Skeletal muscle tissue (tissue), 4 donors: ENCODE measurements around the gene PXDN. TPM values are rescaled to one million over a fixed set of nuclear protein-coding genes. Genes with fewer than 3 reads are reported as not detected.

Source experiments
- H3K27ac ChIP-seq: one replicate; pipeline ENCODE4 v1.7.0; 2013; ENCODE audit warnings: mild to moderate bottlenecking, low read depth, low read length, inconsistent platforms
- H3K27me3 ChIP-seq, 3 donors: one replicate each; pipeline ENCODE4 v1.7.0; 2013; ENCODE audit warnings: low read length in 3 of 3; ENCODE audit not compliant: control insufficient read depth in 3 of 3, insufficient read depth in 3 of 3
- H3K36me3 ChIP-seq, 3 donors: one replicate each; pipeline ENCODE4 v1.7.0; 2013; ENCODE audit warnings: low read length in 3 of 3; ENCODE audit not compliant: control insufficient read depth in 3 of 3, insufficient read depth in 3 of 3
- H3K4me1 ChIP-seq, 3 donors: one replicate each; pipeline ENCODE4 v1.7.0; 2013; ENCODE audit warnings: low read length in 3 of 3, mild to moderate bottlenecking in 3 of 3; ENCODE audit not compliant: control insufficient read depth in 3 of 3, insufficient read depth in 3 of 3
- H3K4me3 ChIP-seq, 3 donors: one replicate each; pipeline ENCODE4 v1.7.0; 2013; ENCODE audit warnings: low read length in 3 of 3
- H3K9ac ChIP-seq, 3 donors: one replicate each; pipeline ENCODE4 v1.7.0; 2013; ENCODE audit warnings: low read length in 3 of 3, mild to moderate bottlenecking in 3 of 3, moderate library complexity in 2 of 3, low read depth in 1 of 3
- H3K9me3 ChIP-seq, 3 donors: one replicate each; pipeline ENCODE4 v1.7.0; 2013; ENCODE audit warnings: low read length in 3 of 3; ENCODE audit not compliant: control insufficient read depth in 3 of 3
- total RNA-seq: library from RNA; depleted of rRNA; stranded (reverse); fragments of >200 nt; gene quantifications from one replicate; pipeline ENCODE4 v1.2.3, GENCODE V29; 2014
- donor health status: Osteomylitis.

The PXDN gene
- total RNA-seq, 1 donor from 2014 or later: 106 TPM

GRCh38 chr2:1603059-1603458 is 141.3 kb downstream of the PXDN start:
- Histone ChIP-seq H3K27ac (no peak overlapping the region), H3K9ac (no peak overlapping the region), H3K36me3 (no peaks in the 10 kb centered on the region), H3K27me3 (peaks cover 35 to 72% (median 37%) of the 10 kb centered on the region in 3 donors), H3K4me1 (peaks cover 11 to 21% (median 15%) of the 10 kb centered on the region in 3 donors), H3K9me3 (no peaks in the 10 kb centered on the region), H3K4me3 (no peak overlapping the region)

DNA sequence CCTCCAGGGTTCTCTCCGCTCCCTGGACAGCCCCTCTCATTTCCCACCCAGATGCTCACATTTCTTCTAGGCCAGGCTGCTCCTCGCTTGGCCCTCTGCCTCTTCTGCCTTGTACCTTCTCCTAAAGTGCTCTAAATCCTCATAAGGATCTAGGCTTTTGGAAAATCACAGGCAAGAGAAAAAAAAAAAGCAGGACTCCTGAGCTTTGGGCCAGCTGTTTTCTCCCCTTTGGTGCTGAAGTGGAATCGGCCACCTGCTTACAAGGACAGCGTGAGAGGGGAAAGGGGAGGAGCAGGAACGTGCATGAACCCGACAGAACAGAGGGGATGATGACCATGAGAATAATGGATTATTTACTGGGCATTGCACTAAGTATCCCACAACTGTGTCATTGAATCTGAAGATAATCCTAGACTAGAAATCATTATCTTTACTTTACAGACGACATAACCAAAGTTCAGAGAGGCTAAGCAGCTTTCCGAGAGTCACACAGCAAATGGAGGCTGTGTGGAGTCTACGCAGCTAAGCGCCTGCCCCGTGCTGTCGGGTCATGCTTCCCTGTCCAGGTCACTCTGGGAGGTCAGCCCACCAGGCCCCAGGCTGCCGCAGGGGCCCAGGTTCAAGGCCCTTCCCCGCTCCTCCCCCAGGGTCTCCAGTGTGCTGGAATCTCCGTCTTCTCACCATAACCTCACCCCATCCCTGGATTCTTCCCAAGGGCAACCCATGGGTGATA is 141.9 kb downstream of the PXDN start:
- Histone ChIP-seq H3K27me3 (peaks cover 39 to 75% (median 40%) of the 10 kb centered on the region in 3 donors), H3K36me3 (no peaks in the 10 kb centered on the region), H3K4me1 (peaks cover 11 to 21% (median 15%) of the 10 kb centered on the region in 3 donors), H3K9me3 (no peaks in the 10 kb centered on the region), H3K9ac (no peak overlapping the region), H3K27ac (no peak overlapping the region), H3K4me3 (no peak overlapping the region)

GRCh38 chr2:1601471-1602277 is 142.6 kb downstream of the PXDN start:
- Histone ChIP-seq H3K36me3 (no peaks in the 10 kb centered on the region), H3K27ac (no peak overlapping the region), H3K9ac (no peak overlapping the region), H3K27me3 (peaks cover 39 to 74% (median 40%) of the 10 kb centered on the region in 3 donors), H3K4me1 (peaks cover 11 to 18% (median 15%) of the 10 kb centered on the region in 3 donors), H3K4me3 (no peak overlapping the region), H3K9me3 (no peaks in the 10 kb centered on the region)

DNA sequence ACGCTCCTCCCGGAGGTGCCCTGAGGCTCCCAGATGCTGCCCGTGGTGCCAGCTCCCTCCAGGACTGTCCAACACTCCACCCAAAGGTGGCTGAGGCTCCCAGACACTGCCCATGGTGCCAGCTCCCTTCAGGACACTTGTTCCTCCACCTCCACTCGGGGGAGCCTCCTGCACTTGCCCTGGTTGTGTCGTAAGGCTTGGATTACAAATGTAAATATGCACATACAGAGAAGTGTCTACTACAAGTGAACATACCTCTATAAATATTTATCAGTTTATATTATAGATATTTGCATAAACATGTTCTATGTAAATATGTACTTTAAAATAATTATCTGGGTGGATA is 143.3 kb downstream of the PXDN start:
- peaks cover 10 to 18% (median 15%) of the 10 kb centered on the region in 3 donors for H3K4me1 ChIP-seq
- no peaks in the 10 kb centered on the region for H3K9me3 ChIP-seq
- peaks cover 34 to 73% (median 40%) of the 10 kb centered on the region in 3 donors for H3K27me3 ChIP-seq
- H3K27ac ChIP-seq: no peak overlapping the region
- no peak overlapping the region for H3K9ac ChIP-seq
- H3K4me3 ChIP-seq: no peak overlapping the region
- no peaks in the 10 kb centered on the region for H3K36me3 ChIP-seq

DNA sequence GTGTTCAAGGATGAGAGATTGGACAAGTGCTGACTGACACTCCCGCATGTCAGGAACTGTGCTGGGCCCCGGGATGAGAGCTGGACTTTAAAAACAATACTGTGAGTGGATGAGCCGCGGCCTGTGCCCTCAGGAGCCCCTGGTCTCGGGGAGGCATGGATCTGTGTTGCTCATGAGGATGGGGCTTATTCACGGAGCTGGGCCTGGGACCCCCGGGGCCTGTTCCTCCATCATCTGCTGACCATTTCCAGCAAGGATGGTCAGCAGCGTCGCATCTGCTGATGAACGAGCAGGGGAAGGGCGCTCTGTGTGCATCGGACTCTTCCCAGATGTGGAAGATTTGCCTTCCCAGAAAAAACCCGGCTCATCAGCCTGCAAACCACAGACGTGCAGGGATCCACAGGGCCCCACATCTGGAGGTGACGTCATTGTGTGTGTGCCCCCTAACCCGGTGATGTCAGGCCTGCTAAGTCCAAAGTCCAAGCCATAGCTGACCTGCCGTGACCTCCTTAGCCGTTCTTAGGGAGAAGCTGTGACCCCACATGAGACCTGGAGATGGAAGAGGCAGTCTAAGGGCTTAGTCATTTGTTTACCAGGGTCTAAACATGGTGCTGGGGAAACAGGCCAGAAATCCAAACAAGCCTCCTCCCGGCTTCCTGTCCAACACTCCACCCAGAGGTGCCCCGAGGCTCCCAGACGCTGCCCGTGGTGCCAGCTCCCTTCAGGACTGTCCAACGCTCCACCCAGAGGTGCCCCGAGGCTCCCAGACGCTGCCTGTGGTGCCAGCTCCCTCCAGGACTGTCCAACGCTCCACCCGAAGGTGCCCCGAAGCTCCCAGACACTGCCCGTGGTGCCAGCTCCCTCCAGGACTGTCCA is 143.9 kb downstream of the PXDN start:
- H3K27me3 ChIP-seq: peaks cover 31 to 68% (median 40%) of the 10 kb centered on the region in 3 donors
- H3K27ac ChIP-seq: no peak overlapping the region
- H3K9ac ChIP-seq: no peak overlapping the region
- no peaks in the 10 kb centered on the region for H3K36me3 ChIP-seq
- no peak overlapping the region for H3K4me3 ChIP-seq
- H3K9me3 ChIP-seq: no peaks in the 10 kb centered on the region
- peaks cover 5 to 15% (median 12%) of the 10 kb centered on the region in 3 donors for H3K4me1 ChIP-seq

DNA sequence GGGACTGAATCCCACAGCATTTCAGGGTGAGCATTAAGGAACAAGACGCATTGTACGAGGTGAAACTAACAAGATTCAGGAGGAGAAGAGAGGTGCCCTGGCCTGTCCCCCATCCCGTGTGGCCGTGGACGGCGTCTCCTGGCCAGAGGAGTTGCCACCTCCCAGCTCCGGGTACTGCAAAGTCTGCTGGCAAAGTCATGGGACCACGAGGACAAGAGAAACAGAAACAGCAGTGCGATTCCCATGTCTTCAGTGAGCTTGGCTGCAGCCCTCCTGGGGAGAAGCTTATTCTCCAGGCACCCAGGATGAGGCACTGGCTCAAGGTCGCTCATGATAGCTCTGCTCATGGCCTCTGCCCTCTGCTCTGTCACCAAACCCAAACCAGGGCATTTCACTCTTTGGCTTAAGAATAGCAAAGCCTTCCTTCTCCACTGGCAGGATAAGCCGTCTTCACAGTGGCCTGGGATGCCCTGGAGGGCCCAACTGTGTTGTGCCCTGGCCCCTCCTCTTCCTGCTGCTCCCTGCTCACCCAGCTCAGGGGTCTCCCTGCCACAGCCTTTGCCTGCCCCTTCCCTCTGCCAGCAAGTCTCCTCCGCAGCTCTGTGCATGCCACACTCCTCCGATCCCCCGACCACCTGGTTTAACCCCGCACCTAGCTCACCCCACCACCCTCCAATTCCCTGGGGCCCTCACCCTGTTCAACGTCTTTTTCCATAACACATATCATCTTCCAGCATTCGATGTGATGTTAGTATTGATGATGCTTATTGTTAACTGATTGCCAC is 144.8 kb downstream of the PXDN start:
- H3K36me3 ChIP-seq: no peaks in the 10 kb centered on the region
- no peak overlapping the region for H3K4me3 ChIP-seq
- peaks cover 27 to 62% (median 33%) of the 10 kb centered on the region in 3 donors for H3K27me3 ChIP-seq
- no peak overlapping the region for H3K9ac ChIP-seq
- H3K4me1 ChIP-seq: peaks cover 4 to 7% (median 5%) of the 10 kb centered on the region in 3 donors
- H3K9me3 ChIP-seq: no peaks in the 10 kb centered on the region
- no peak overlapping the region for H3K27ac ChIP-seq

DNA sequence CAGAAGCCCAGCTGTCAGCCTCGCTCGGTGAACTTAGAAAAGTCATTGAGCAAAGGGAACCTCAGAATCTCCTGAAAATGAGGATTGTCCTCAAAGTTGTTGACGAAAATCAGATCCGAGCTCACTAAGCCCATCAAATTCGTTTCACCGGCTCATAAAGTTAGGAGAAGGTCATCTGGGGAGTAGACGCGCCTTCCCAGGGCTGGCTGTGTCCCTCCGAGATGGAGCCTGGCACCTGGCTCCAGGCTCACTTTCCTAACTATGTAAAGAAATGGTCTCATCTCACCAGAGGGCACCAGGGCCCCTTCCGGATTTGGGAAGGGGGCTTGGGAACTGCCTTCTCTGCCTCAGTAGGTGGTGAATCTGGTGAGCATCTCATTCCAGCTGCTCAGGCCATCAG is 145.5 kb downstream of the PXDN start:
- Histone ChIP-seq H3K4me1 (peaks cover 3 to 7% (median 5%) of the 10 kb centered on the region in 3 donors), H3K9ac (no peak overlapping the region), H3K36me3 (no peaks in the 10 kb centered on the region), H3K27me3 (peaks cover 26 to 61% (median 27%) of the 10 kb centered on the region in 3 donors), H3K4me3 (no peak overlapping the region), H3K27ac (no peak overlapping the region), H3K9me3 (no peaks in the 10 kb centered on the region)

GRCh38 chr2:1598041-1598710 is 146.1 kb downstream of the PXDN start:
- Histone ChIP-seq H3K27me3 (peaks cover 20 to 58% (median 25%) of the 10 kb centered on the region in 3 donors), H3K27ac (no peak overlapping the region), H3K4me3 (no peak overlapping the region), H3K4me1 (peaks cover 3 to 9% (median 8%) of the 10 kb centered on the region in 3 donors), H3K9ac (no peak overlapping the region), H3K9me3 (no peaks in the 10 kb centered on the region), H3K36me3 (no peaks in the 10 kb centered on the region)

DNA sequence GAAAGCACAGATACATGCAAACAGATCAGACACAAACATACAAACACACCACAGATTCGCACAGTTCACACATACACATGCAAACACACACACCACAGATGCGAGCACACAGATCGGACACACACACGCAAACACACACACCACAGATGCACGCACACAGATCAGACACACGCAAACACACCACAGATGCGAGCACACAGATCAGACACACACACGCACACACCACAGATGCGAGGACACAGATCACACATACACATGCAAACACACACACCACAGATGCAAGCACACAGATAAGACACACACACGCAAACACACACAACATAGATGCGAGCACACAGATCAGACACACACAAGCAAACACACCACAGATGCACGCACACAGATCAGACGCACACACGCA is 149.0 kb downstream of the PXDN start:
- peaks cover 0 to 16% (median 15%) of the 10 kb centered on the region in 3 donors for H3K4me1 ChIP-seq
- no peaks in the 10 kb centered on the region for H3K36me3 ChIP-seq
- H3K4me3 ChIP-seq: no peak overlapping the region
- H3K27me3 ChIP-seq: peaks cover 7 to 49% (median 33%) of the 10 kb centered on the region in 3 donors
- no peaks in the 10 kb centered on the region for H3K9me3 ChIP-seq
- no peak overlapping the region for H3K9ac ChIP-seq
- no peak overlapping the region for H3K27ac ChIP-seq
